HG03280 (cell line): ENCODE data around the gene MPRIP.
"Not testable (repeated sequence)": the region's sequence is repeated elsewhere in the genome, so short reads cannot be mapped to it uniquely, and the experiment has no call there.

Experiments
- ATAC-seq: cut with Tn5 transposase; IDR thresholded peaks from one replicate; pipeline ENCODE4 v1.9.1; 2021; ENCODE audit warnings: mild to moderate bottlenecking, moderate library complexity; ENCODE audit not compliant: unreplicated experiment

Gene MPRIP

GRCh38 chr17:17042384-17042736, at the start of gene MPRIP:
TSS of gene MPRIP (plus strand) at chr17:17042457. CDS start at chr17:17042849, 392 bp downstream.
- ATAC-seq = no peak

- ATAC-seq = no peak
Observed at GRCh38 chr17:16994631-16995030, 47.6 kb upstream of the MPRIP start.

GRCh38 chr17:16995930-16996329, 46.3 kb upstream of the MPRIP start:
- ATAC-seq = no peak

- not testable (repeated sequence) for ATAC-seq
Observed at GRCh38 chr17:16996726-16997125, 45.5 kb upstream of the MPRIP start.

GRCh38 chr17:16997514-16998429, 44.5 kb upstream of the MPRIP start:
- no peak for ATAC-seq

GRCh38 chr17:16999931-17000625, 42.2 kb upstream of the MPRIP start:
- ATAC-seq = no peak

- no peak for ATAC-seq
Observed at GRCh38 chr17:17001076-17001777, 41.0 kb upstream of the MPRIP start.

- peak; percentile 71 for ATAC-seq
Observed at GRCh38 chr17:17001874-17002520, 40.3 kb upstream of the MPRIP start.

- not testable (repeated sequence) for ATAC-seq
Observed at GRCh38 chr17:17002731-17003715, 39.2 kb upstream of the MPRIP start.

GRCh38 chr17:17004251-17004996, 37.8 kb upstream of the MPRIP start:
- no peak for ATAC-seq

- not testable (repeated sequence) for ATAC-seq
Observed at GRCh38 chr17:17004997-17005614, 37.2 kb upstream of the MPRIP start.

- not testable (repeated sequence) for ATAC-seq
Observed at GRCh38 chr17:17007891-17008290, 34.4 kb upstream of the MPRIP start.

- not testable (repeated sequence) for ATAC-seq
Observed at GRCh38 chr17:17008621-17009397, 33.4 kb upstream of the MPRIP start.

GRCh38 chr17:17009972-17010371, 32.3 kb upstream of the MPRIP start:
- not testable (repeated sequence) for ATAC-seq

GRCh38 chr17:17010545-17011034, 31.7 kb upstream of the MPRIP start:
- not testable (repeated sequence) for ATAC-seq

GRCh38 chr17:17011043-17011907, 31.0 kb upstream of the MPRIP start:
- not testable (repeated sequence) for ATAC-seq
